AG10803 (cell line): ENCODE results near the gene ATP9B.
"Not testable (repeated sequence)": the region's sequence is repeated elsewhere in the genome, so short reads cannot be mapped to it uniquely, and the experiment has no call there.

Experiments used
- DNase-seq: peaks from one replicate; pipeline ENCODE4 v3.0.0; 2010; ENCODE audit warnings: low read depth
- H3K4me3 ChIP-seq: 2 replicates; pipeline ENCODE4 v1.5.1; 2011; ENCODE audit warnings: mild to moderate bottlenecking, low read length, control low read depth
- TF ChIP-seq, protein P1 (sequence below): conservative IDR thresholded peaks from 2 replicates; pipeline ENCODE4 v1.5.1; 2011; ENCODE audit warnings: mild to moderate bottlenecking, low read length, control low read depth, inconsistent platforms

ATP9B gene

GRCh38 chr18:79275461-79275860 is 206.3 kb downstream of the ATP9B start:
- TF ChIP-seq, protein P1, sequence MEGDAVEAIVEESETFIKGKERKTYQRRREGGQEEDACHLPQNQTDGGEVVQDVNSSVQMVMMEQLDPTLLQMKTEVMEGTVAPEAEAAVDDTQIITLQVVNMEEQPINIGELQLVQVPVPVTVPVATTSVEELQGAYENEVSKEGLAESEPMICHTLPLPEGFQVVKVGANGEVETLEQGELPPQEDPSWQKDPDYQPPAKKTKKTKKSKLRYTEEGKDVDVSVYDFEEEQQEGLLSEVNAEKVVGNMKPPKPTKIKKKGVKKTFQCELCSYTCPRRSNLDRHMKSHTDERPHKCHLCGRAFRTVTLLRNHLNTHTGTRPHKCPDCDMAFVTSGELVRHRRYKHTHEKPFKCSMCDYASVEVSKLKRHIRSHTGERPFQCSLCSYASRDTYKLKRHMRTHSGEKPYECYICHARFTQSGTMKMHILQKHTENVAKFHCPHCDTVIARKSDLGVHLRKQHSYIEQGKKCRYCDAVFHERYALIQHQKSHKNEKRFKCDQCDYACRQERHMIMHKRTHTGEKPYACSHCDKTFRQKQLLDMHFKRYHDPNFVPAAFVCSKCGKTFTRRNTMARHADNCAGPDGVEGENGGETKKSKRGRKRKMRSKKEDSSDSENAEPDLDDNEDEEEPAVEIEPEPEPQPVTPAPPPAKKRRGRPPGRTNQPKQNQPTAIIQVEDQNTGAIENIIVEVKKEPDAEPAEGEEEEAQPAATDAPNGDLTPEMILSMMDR, result no peak
- no peak overlapping the region for H3K4me3 ChIP-seq
- DNase-seq, result no peak

- DNase-seq, result no peak
- H3K4me3 ChIP-seq, result no peak overlapping the region
- TF ChIP-seq, protein P1, result no peak
These were observed 206.8 kb downstream of the ATP9B start for GRCh38 chr18:79275992-79276391.

- TF ChIP-seq, protein P1, result no peak
- no peak for DNase-seq
- H3K4me3 ChIP-seq, result no peak overlapping the region
These were observed 209.7 kb downstream of the ATP9B start for GRCh38 chr18:79278896-79279295.

DNA sequence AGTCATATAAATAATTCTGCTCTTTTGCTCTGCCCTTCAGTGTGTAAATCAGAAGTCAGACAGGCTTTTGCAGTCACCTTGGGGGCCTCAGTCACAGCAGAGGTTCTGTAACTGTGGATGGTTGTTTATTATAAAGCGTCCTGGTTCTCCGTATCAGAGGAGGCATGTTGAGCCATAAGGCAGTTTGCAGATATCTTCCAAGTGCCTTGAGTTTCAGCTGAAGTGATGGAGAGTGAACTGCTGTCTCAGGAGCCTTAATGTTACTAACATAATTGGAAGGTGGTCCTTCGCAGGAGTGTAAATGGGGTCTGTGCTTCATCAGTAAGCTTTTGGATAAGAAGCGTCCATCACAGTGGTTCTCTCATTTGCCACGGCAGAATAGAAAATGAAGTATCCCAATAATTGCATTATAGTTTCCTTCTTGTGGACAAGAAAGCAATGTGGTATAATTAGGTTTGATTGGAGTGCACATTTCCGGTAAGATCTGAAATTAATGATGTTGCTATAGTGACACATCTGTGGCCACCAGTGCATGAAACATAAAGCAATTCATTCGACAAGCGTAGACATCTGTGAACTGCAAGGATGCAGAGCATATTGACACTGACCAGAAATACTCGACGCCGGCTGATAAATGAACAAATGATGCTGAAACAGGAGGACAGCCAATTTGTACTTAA is 214.1 kb downstream of the ATP9B start:
- TF ChIP-seq, protein P1, result no peak
- DNase-seq, result no peak
- H3K4me3 ChIP-seq, result no peak overlapping the region

DNA sequence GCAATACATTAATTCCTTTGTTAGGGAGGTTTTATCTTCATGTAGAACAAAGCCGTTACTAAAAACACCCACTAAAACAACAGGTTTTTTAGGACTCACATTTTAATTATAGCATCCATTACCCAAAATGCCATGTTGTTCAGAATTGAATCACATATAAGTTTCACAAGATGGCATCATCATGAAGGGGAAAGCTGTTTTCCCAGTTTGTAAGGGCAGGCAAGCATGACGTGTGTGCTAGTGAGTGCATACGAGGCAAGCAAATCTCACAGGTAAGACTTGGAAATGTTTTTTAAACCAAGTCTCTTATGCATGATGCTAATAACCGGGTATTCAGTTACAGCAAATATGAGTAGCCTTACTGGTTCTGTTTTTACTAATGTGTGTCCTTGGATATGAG is 214.7 kb downstream of the ATP9B start:
- TF ChIP-seq, protein P1, result no peak
- no peak overlapping the region for H3K4me3 ChIP-seq
- DNase-seq, result no peak

GRCh38 chr18:79285191-79285590 is 216.0 kb downstream of the ATP9B start:
- not testable (repeated sequence) for H3K4me3 ChIP-seq, DNase-seq

DNA sequence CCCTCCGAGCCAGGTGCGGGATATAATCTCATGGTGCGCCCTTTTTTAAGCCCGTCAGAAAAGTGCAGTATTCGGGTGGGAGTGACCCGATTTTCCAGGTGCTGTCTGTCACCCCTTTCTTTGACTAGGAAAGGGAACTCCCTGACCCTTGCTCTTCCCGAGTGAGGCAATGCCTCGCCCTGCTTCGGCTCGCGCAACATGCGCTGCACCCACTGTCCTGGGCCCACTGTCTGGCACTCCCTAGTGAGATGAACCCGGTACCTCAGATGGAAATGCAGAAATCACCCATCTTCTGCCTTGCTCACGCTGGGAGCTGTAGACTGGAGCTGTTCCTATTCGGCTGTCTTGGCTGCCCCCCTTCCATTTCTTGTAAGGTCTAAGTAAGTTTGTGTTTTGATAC is 221.2 kb downstream of the ATP9B start:
- H3K4me3 ChIP-seq, DNase-seq: not testable (repeated sequence)

DNA sequence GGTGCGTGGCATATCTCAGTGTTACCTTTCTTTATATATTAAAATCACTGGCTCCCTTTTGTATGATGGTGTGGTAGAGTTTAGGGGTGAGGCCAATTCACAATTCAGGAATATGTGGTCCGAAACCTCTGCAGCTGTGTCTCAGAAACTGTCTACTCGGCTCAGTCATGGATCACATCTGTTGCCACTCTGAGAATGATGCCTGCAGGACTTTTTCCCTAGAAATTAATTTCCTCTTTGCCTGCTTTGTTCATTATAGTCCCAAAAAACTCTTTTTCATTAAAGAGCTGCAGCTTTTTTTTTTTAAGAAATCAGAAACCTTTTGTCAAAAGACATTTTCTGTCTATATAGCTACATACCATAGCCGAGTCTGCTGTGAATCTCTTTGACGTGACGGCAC is 221.7 kb downstream of the ATP9B start:
- TF ChIP-seq, protein P1, result no peak
- H3K4me3 ChIP-seq, result no peak overlapping the region
- no peak for DNase-seq
